A673 (cell line): ENCODE results near the gene FDXR. TPM values are rescaled to one million over a fixed set of nuclear protein-coding genes. Genes with fewer than 3 reads are reported as not detected.

Source experiments
- BruUV-seq: library from RNA; stranded (reverse); fragments of 400-500 nt; replicated peaks from 2 replicates; lab custom pipeline; 2021; lab: Mats Ljungman, UMichigan
- CTCF ChIA-PET: fragments of 300-600 bp; sonication (Branson Sonifier 250); formaldehyde crosslinking; loops from one replicate; lab custom pipeline; 2022; ENCODE audit warnings: antibody characterized with exemption; lab: Charles Lee
- POLR2A ChIA-PET: fragments of 300-600 bp; sonication (Branson Sonifier 250); formaldehyde crosslinking; loops from one replicate; lab custom pipeline; 2022; ENCODE audit warnings: antibody characterized with exemption; ENCODE audit not compliant: low non-redundant PET; lab: Charles Lee
- DNase-seq: peaks from one replicate; pipeline ENCODE4 v3.0.0-alpha.2; 2015; ENCODE audit warnings: low spot score
- H3K27ac ChIP-seq: fragments of 200-600 bp; sonication (generic); 2 replicates; pipeline ENCODE4 v1.5.1; 2016; ENCODE audit warnings: mixed run types, low read depth, mild to moderate bottlenecking, mixed read lengths, antibody characterized with exemption, low read length; ENCODE audit not compliant: poor library complexity, severe bottlenecking
- H3K27me3 ChIP-seq: fragments of 200-600 bp; sonication (generic); replicated peaks from 2 replicates; pipeline ENCODE4 v1.6.1; 2017; ENCODE audit warnings: mixed run types, low read depth, mild to moderate bottlenecking, mixed read lengths, antibody characterized with exemption, low read length; ENCODE audit not compliant: insufficient read depth, poor library complexity
- H3K36me3 ChIP-seq: fragments of 200-600 bp; sonication (generic); 2 replicates; pipeline ENCODE4 v1.6.1; 2016; ENCODE audit warnings: mixed run types, mild to moderate bottlenecking, mixed read lengths, antibody characterized with exemption, low read length; ENCODE audit not compliant: insufficient read depth, poor library complexity, severe bottlenecking
- H3K4me1 ChIP-seq: fragments of 200-600 bp; sonication (generic); 2 replicates; pipeline ENCODE4 v1.6.1; 2017; ENCODE audit warnings: mixed run types, mild to moderate bottlenecking, mixed read lengths, antibody characterized with exemption, low read length; ENCODE audit not compliant: insufficient read depth, poor library complexity, severe bottlenecking
- H3K4me3 ChIP-seq: fragments of 200-600 bp; sonication (generic); 2 replicates; pipeline ENCODE4 v1.5.1; 2016; ENCODE audit warnings: low read depth, mixed run types, mild to moderate bottlenecking, mixed read lengths, low read length; ENCODE audit not compliant: poor library complexity, severe bottlenecking
- H3K9me3 ChIP-seq: fragments of 200-600 bp; sonication (generic); 2 replicates; pipeline ENCODE4 v1.6.1; 2016; ENCODE audit warnings: mixed run types, low read depth, mild to moderate bottlenecking, mixed read lengths, antibody characterized with exemption, low read length; ENCODE audit not compliant: poor library complexity, severe bottlenecking
- CTCF ChIP-seq: fragments of 300-800, 200-600 bp; sonication (generic); conservative IDR thresholded peaks from 2 replicates; pipeline ENCODE4 v1.5.1; 2017; ENCODE audit warnings: low read depth, mild to moderate bottlenecking, antibody characterized with exemption, low read length, moderate library complexity, mixed read lengths
- EZH2 ChIP-seq: fragments of 200-600 bp; sonication (generic); IDR thresholded peaks from 2 replicates; pipeline ENCODE4 v1.6.1; 2017; ENCODE audit warnings: borderline replicate concordance, low read depth, mild to moderate bottlenecking, mixed read lengths, antibody characterized with exemption, low read length; ENCODE audit not compliant: poor library complexity, severe bottlenecking
- intact Hi-C: fragments of 100-400 bp; cut with micrococcal nuclease; formaldehyde crosslinking; loops from one replicate; pipeline ENCODE4 v1.10.0; 2022; ENCODE audit not compliant: unreplicated experiment
- total RNA-seq: library from RNA; stranded (reverse); gene quantifications from 2 replicates; pipeline ENCODE4 v1.2.3, GENCODE V29; 2021

FDXR gene
- total RNA-seq, 1 experiment from 2014 or later, result 17.8 TPM

GRCh38 chr17:74877592-74878548 is 5.1 kb upstream of the FDXR start:
- H3K4me1 ChIP-seq, result peaks cover 6% of the 10 kb centered on the region
- no peak for DNase-seq
- H3K9me3 ChIP-seq, result no peaks in the 10 kb centered on the region
- no peaks in the 10 kb centered on the region for H3K27me3 ChIP-seq
- BruUV-seq, result no TSS peak
- ChIA-PET CTCF (no interaction called here), POLR2A (no interaction called here)
- H3K4me3 ChIP-seq, result no peak overlapping the region
- no peaks in the 10 kb centered on the region for H3K36me3 ChIP-seq
- TF ChIP-seq CTCF (no peak), EZH2 (no peak)
- no peak overlapping the region for H3K27ac ChIP-seq
- intact Hi-C loops, result no loop called here

DNA sequence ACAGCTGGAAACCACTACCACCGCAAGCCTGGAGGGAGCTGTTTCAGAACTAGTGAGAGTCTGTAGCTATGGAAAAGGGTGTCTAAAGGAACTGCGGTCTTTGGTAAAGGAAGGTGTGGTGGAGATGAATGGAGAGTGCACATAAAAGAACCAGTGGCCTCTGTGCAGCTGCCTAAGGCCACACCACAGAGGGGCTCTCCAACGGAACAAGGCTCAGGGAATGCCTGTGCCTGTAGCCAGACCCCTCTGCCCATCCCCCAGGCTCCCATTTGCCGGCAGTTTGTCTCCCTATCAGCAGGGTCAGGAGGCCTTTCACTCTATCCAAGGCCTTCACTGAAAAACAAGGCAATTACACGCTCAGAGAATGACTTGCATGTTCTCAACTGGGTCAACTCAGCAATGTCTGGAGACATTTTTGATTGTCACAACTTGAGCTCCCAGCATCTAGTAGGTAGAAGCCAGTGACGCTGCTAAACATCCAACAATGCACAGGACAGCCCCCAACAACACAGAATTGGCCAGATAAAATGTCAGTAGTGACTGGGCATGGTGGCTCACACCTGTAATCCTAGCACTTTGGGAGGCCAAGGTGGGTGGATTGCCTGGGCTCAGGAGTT is 3.3 kb upstream of the FDXR start:
- ChIA-PET POLR2A (no interaction called here), CTCF (no interaction called here)
- Histone ChIP-seq H3K27me3 (no peaks in the 10 kb centered on the region), H3K36me3 (no peaks in the 10 kb centered on the region), H3K4me3 (no peak overlapping the region), H3K9me3 (no peaks in the 10 kb centered on the region), H3K4me1 (peaks cover 17% of the 10 kb centered on the region), H3K27ac (no peak overlapping the region)
- intact Hi-C loops, result no loop called here
- TF ChIP-seq EZH2 (no peak), CTCF (no peak)
- no TSS peak for BruUV-seq
- no peak for DNase-seq

DNA sequence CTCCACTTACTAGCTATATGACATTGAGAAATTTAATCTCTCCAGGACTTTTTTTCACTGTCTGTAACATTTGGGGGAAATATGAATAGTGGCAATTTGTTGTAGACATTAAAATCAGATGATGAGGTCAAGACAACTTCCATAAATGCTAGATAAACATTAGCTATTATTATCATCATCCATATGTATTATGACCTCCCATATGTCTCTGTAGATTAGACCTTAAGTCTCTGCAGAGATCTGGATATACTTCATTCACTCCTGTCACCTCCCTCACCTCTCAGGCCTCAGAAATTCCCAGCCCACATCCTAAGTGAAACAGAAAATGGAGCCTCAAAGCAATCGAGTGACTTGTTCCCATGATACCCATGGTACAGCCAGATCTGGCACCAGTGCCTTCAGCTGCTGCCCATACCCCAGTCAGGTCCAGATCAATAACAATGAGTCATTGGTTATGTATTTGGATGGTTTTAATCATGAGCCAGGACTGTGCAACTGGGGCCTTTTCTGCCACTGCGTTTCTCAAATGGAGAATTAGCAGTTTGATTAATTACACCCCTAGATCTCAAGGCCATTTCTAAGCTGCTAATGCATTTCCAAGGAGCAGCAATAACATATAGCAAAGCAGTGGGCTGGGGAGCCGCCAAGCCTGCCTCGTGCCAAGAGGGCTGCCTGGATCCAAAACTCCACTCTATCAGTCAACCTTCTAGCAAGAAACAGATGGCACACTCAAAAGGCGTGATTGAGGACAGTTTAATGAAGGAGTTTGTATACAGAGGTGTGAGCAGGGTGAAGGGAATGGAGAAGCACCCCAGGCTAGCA is 2.6 kb upstream of the FDXR start:
- H3K36me3 ChIP-seq, result no peaks in the 10 kb centered on the region
- no peak overlapping the region for H3K4me3 ChIP-seq
- H3K4me1 ChIP-seq, result peaks cover 23% of the 10 kb centered on the region
- no peaks in the 10 kb centered on the region for H3K27me3 ChIP-seq
- DNase-seq, result no peak
- TF ChIP-seq CTCF (no peak), EZH2 (no peak)
- intact Hi-C loops, result no loop called here
- ChIA-PET CTCF (interaction anchor here (1.1 kb wide), 1 partner anchor 131 kb away, joined by 3 read pairs; no protein-coding TSS in a partner anchor), POLR2A (no interaction called here)
- BruUV-seq, result no TSS peak
- no peaks in the 10 kb centered on the region for H3K9me3 ChIP-seq
- H3K27ac ChIP-seq, result no peak overlapping the region
